ENCODE results near the gene ARHGEF4.

DNA sequence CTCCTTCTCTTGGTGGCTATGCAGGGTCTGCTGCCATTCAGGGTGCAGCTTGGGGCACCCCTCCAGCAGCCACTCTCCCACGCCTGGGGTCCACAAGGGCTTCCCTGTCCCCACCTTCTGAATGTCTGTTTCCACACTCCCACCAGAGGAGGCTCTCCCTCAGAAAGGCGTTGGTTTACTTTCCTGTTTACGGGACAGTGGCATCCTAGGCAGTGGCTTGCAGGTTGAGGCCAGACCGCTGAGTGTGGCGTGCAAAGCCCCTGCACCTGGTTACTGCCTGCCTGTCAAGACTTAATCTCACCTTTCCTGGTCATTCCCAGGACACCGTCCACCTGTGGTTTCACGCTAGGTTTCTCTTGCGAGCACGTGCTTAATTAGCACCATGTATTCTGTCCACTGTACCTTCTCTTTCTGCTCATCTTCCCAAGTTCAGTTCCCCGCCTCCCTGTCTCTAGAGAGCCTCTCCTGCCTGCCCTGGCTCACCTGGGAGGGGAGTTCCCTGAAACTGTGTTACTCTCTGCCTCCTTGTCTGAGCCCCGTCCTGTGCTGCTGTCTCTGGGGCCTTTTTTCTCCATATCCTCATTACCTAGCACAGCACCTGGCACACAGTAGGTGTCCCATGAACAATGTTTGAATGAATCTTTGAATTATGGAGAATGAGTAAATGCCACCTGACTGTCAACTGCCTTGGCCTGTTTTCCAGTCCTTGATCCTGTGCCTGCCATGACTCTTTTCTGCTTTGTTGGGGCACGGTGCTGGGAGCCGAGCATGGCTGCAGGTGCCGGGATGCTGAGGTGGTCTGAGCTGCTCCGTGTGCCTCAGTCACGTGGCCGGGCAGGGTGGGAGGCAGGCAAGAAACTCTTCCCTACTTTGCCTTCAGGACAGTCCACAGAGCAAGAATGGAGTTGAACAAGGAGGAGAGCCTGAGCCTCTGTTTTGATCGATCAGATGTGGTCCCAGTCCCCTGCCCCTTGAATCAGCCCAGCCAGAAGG, 56.4 kb downstream of the ARHGEF4 start:
- TF ChIP-seq, protein P1, sequence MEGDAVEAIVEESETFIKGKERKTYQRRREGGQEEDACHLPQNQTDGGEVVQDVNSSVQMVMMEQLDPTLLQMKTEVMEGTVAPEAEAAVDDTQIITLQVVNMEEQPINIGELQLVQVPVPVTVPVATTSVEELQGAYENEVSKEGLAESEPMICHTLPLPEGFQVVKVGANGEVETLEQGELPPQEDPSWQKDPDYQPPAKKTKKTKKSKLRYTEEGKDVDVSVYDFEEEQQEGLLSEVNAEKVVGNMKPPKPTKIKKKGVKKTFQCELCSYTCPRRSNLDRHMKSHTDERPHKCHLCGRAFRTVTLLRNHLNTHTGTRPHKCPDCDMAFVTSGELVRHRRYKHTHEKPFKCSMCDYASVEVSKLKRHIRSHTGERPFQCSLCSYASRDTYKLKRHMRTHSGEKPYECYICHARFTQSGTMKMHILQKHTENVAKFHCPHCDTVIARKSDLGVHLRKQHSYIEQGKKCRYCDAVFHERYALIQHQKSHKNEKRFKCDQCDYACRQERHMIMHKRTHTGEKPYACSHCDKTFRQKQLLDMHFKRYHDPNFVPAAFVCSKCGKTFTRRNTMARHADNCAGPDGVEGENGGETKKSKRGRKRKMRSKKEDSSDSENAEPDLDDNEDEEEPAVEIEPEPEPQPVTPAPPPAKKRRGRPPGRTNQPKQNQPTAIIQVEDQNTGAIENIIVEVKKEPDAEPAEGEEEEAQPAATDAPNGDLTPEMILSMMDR (conservative IDR thresholded peaks at IDR 0.05; ENCODE audit: low read length) = no peak
- TF ChIP-seq EZH2phosphoT487 (IDR thresholded peaks at IDR 0.05; ENCODE audit: borderline replicate concordance) = no peak

Measured in Loucy (cell line).